HCT116 (cell line): Measurements from ENCODE around the gene KIR3DL1. TPM values are rescaled to one million over a fixed set of nuclear protein-coding genes. Genes with fewer than 3 reads are reported as not detected.
A peak's percentile ranks its signal among the peaks of the same experiment; 100 is the strongest.
"Not testable (repeated sequence)": the region's sequence is repeated elsewhere in the genome, so short reads cannot be mapped to it uniquely, and the experiment has no call there.

Experiments
- ATAC-seq: fragments of 200-7000 bp; cut with Tn5 transposase; 2 replicates; pipeline ENCODE4 v1.9.1; 2020; ENCODE audit warnings: mild to moderate bottlenecking, moderate library complexity
- Bru-seq: library from RNA; stranded (reverse); fragments of 400-500 nt; gene quantifications from one replicate; lab custom pipeline; 2021; lab: Mats Ljungman, UMichigan
- BruChase-seq, 2 experiments: library from RNA; stranded (reverse); fragments of 400-500 nt; gene quantifications; one replicate each; lab custom pipeline; 2021; lab: Mats Ljungman, UMichigan
- BruUV-seq: library from RNA; stranded (reverse); fragments of 400-500 nt; replicated peaks from 2 replicates; lab custom pipeline; 2021; lab: Mats Ljungman, UMichigan
- CTCF ChIA-PET: fragments of 300-600 bp; sonication (Branson Sonifier 250); formaldehyde crosslinking; loops from one replicate; lab custom pipeline; 2021; ENCODE audit warnings: antibody characterized with exemption; lab: Charles Lee
- POLR2A ChIA-PET: fragments of 300-600, 350-600 bp; sonication (Branson Sonifier 250); formaldehyde crosslinking; loops from one replicate; lab custom pipeline; 2021; ENCODE audit warnings: antibody characterized with exemption; lab: Charles Lee
- RAD21 ChIA-PET, 2 experiments: fragments of 300-600 bp; sonication (Branson Sonifier 250); formaldehyde crosslinking; loops; one replicate each; lab custom pipeline; 2023; ENCODE audit warnings: low total read pairs in 2 of 2; ENCODE audit not compliant: uncharacterized antibody in 2 of 2, unreplicated experiment in 2 of 2, low non-redundant PET in 1 of 2; lab: Charles Lee
- DNase-seq: peaks from one replicate; pipeline ENCODE4 v3.0.0-alpha.2; 2010; ENCODE audit warnings: low read depth, low spot score
- H2AFZ ChIP-seq: fragments of 200-600 bp; shearing (Covaris generic), sonication (generic); 2 replicates; pipeline ENCODE4 v1.6.1; 2017; ENCODE audit warnings: low read depth, mixed run types, mixed read lengths, antibody characterized with exemption, low read length; ENCODE audit not compliant: poor library complexity, severe bottlenecking
- H3K27ac ChIP-seq: 2 replicates; pipeline ENCODE4 v1.5.1; 2012; ENCODE audit warnings: low read depth, low read length
- H3K27me3 ChIP-seq: fragments of 200-600 bp; sonication (generic); 2 replicates; pipeline ENCODE4 v1.6.1; 2016; ENCODE audit warnings: mixed run types, low read length, mixed read lengths; ENCODE audit not compliant: insufficient read depth
- H3K36me3 ChIP-seq, 2 experiments: fragments of 200-500 bp in 1 of 2; fragments of 200-600 bp in 1 of 2; sonication (Bioruptor generic) in 1 of 2; sonication (generic) in 1 of 2; 2 replicates each; pipeline versions ENCODE4 v1.5.1 to v1.6.1; 2014 to 2016; ENCODE audit warnings: low read length in 2 of 2, inconsistent platforms in 1 of 2, mixed read lengths in 1 of 2, mixed run types in 1 of 2; ENCODE audit not compliant: insufficient read depth in 2 of 2, control insufficient read depth in 1 of 2
- H3K4me1 ChIP-seq, 2 experiments: fragments of 200-600 bp in 1 of 2; sonication (generic) in 1 of 2; 2 replicates each; pipeline versions ENCODE4 v1.5.1 to v1.6.1; 2012 to 2017; ENCODE audit warnings: low read length in 2 of 2, inconsistent platforms in 1 of 2, mild to moderate bottlenecking in 1 of 2, mixed read lengths in 1 of 2, mixed run types in 1 of 2, moderate library complexity in 1 of 2; ENCODE audit not compliant: insufficient read depth in 2 of 2, control insufficient read depth in 1 of 2
- H3K4me2 ChIP-seq: fragments of 200-600 bp; sonication (generic); 2 replicates; pipeline ENCODE4 v1.6.1; 2017; ENCODE audit warnings: mixed run types, low read length, mixed read lengths
- H3K4me3 ChIP-seq, 2 experiments: fragments of 200-600 bp in 1 of 2; sonication (generic) in 1 of 2; replicated peaks in 1 of 2; 2 replicates each; pipeline ENCODE4 v1.5.1; 2011 to 2016; ENCODE audit warnings: low read length in 2 of 2, control low read depth in 1 of 2, low read depth in 1 of 2, mild to moderate bottlenecking in 1 of 2, mixed read lengths in 1 of 2, mixed run types in 1 of 2
- H3K79me2 ChIP-seq: fragments of 200-600 bp; sonication (generic); 2 replicates; pipeline ENCODE4 v1.6.1; 2017; ENCODE audit warnings: mild to moderate bottlenecking, mixed run types, low read length, moderate library complexity, mixed read lengths; ENCODE audit not compliant: insufficient read depth
- H3K9ac ChIP-seq: fragments of 200-600 bp; sonication (generic); 2 replicates; pipeline ENCODE4 v1.6.1; 2016; ENCODE audit warnings: low read length, mixed read lengths
- H3K9me2 ChIP-seq: fragments of 200-600 bp; sonication (generic), shearing (Covaris generic); 2 replicates; pipeline ENCODE4 v1.6.1; 2017; ENCODE audit warnings: mixed run types, mild to moderate bottlenecking, moderate library complexity; ENCODE audit not compliant: insufficient read depth
- H3K9me3 ChIP-seq, 2 experiments: fragments of 200-500 bp in 1 of 2; fragments of 200-600 bp in 1 of 2; sonication (Bioruptor generic) in 1 of 2; sonication (generic) in 1 of 2; 2 replicates each; pipeline ENCODE4 v1.6.1; 2014 to 2017; ENCODE audit warnings: low read length in 2 of 2, mixed read lengths in 2 of 2, inconsistent platforms in 1 of 2, low read depth in 1 of 2, mild to moderate bottlenecking in 1 of 2, mixed run types in 1 of 2, moderate library complexity in 1 of 2; ENCODE audit not compliant: control insufficient read depth in 1 of 2, insufficient read depth in 1 of 2
- H4K20me1 ChIP-seq: fragments of 200-600 bp; sonication (generic), shearing (Covaris generic); 2 replicates; pipeline ENCODE4 v1.6.1; 2017; ENCODE audit warnings: mixed run types, mild to moderate bottlenecking, moderate library complexity; ENCODE audit not compliant: insufficient read depth
- intact Hi-C: fragments of 100-400 bp; cut with micrococcal nuclease; formaldehyde crosslinking; loops from 2 replicates; pipeline ENCODE4 v1.10.0; 2022
- long read RNA-seq: library from polyadenylated mRNA; unstranded; transcript quantifications from one replicate; pipeline ENCODE4 v2.0.0, GENCODE V29; 2021; ENCODE audit not compliant: unreplicated experiment
- polyA plus RNA-seq: library from polyadenylated mRNA; unstranded; fragments of >200 nt; gene quantifications from 2 replicates; pipeline ENCODE4 v1.2.1, GENCODE V29; 2012; ENCODE audit warnings: missing spikeins
- total RNA-seq: library from RNA; stranded (reverse); gene quantifications from one replicate; pipeline ENCODE4 v1.2.1, GENCODE V29; 2021; ENCODE audit not compliant: unreplicated experiment

Gene KIR3DL1
- total RNA-seq: not detected
- not detected in 2 replicates for polyA plus RNA-seq
- not detected for Bru-seq, nascent RNA
- BruChase-seq, experiment 1, labeled RNA remaining after a 6-hour chase: not detected
- BruChase-seq, experiment 2, labeled RNA remaining after a 2-hour chase: not detected
- long read RNA-seq: 0 reads

DNA sequence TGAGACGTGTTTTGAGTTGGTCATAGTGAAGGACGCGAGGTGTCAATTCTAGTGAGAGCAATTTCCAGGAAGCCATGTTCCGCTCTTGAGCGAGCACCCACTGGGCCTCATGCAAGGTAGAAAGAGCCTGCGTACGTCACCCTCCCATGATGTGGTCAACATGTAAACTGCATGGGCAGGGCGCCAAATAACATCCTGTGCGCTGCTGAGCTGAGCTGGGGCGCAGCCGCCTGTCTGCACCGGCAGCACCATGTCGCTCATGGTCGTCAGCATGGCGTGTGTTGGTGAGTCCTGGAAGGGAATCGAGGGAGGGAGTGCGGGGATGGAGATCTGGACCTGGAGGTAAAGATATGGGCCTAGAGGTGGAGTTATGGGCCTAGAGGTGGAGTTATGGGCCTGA, at the start of gene KIR3DL1:
KIR3DL1 (plus strand) TSS at position 218 of the 400 bp plus-strand sequence.
- H3K9me3 ChIP-seq, DNase-seq, CTCF ChIA-PET, H3K4me3 ChIP-seq, intact Hi-C loops, ATAC-seq, H3K36me3 ChIP-seq, POLR2A ChIA-PET, H3K9me2 ChIP-seq, RAD21 ChIA-PET, H2AFZ ChIP-seq, H3K79me2 ChIP-seq, H3K27me3 ChIP-seq, H3K4me2 ChIP-seq, H3K9ac ChIP-seq, BruUV-seq, H4K20me1 ChIP-seq, H3K27ac ChIP-seq, H3K4me1 ChIP-seq: not testable (repeated sequence)

DNA sequence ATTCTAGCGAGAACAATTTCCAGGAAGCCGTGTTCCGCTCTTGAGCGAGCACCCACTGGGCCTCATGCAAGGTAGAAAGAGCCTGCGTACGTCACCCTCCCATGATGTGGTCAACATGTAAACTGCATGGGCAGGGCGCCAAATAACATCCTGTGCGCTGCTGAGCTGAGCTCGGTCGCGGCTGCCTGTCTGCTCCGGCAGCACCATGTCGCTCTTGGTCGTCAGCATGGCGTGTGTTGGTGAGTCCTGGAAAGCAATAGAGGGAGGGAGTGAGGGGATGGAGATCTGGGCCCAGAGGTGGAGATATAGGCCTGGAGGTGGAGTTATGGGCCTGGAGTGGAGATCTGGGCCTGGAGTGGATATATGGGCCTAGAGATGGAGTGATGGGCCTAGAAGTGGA, 46.6 kb upstream of the KIR3DL1 start, which contains the start of gene KIR2DL1:
KIR2DL1 (plus strand) TSS at position 148 of the 400 bp plus-strand sequence; CDS start at position 206, 58 bp downstream.
- H3K27me3 ChIP-seq, POLR2A ChIA-PET, RAD21 ChIA-PET, H4K20me1 ChIP-seq, DNase-seq, CTCF ChIA-PET, H3K9ac ChIP-seq, H3K9me3 ChIP-seq, H3K27ac ChIP-seq, H3K4me3 ChIP-seq, H2AFZ ChIP-seq, H3K9me2 ChIP-seq, ATAC-seq, H3K79me2 ChIP-seq, H3K36me3 ChIP-seq, BruUV-seq, H3K4me2 ChIP-seq, H3K4me1 ChIP-seq: not testable (repeated sequence)
- intact Hi-C loops: loop anchor here (10.0 kb wide), 1 partner anchor 85 kb away; the partner anchor contains the start of gene KIR3DL2

DNA sequence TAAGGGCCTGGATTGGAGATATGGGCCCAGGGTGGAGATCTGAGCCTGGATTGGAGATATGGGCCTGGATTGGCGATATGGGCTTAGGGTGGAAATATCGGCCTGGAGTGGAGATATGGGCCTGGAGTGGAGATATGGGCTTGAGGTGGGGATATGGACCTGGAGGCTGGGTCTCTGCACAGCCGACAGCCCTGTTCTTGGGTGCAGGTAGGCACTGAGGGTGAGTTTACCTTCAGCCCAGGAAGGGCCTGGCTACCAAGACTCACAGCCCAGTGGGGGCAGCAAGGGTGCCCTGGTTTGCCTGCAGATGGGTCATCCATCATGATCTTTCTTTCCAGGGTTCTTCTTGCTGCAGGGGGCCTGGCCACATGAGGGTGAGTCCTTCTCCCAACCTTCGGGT, 45.8 kb upstream of the KIR3DL1 start:
- H3K79me2 ChIP-seq, H3K4me3 ChIP-seq, H3K9ac ChIP-seq, RAD21 ChIA-PET, H2AFZ ChIP-seq, H3K9me3 ChIP-seq, H4K20me1 ChIP-seq, H3K4me2 ChIP-seq, POLR2A ChIA-PET, BruUV-seq, H3K27ac ChIP-seq, H3K9me2 ChIP-seq, H3K36me3 ChIP-seq, H3K27me3 ChIP-seq, CTCF ChIA-PET, ATAC-seq, H3K4me1 ChIP-seq, DNase-seq: not testable (repeated sequence)
- intact Hi-C loops: loop anchor here (10.0 kb wide), 1 partner anchor 84 kb away; the partner anchor contains the start of gene KIR3DL2

DNA sequence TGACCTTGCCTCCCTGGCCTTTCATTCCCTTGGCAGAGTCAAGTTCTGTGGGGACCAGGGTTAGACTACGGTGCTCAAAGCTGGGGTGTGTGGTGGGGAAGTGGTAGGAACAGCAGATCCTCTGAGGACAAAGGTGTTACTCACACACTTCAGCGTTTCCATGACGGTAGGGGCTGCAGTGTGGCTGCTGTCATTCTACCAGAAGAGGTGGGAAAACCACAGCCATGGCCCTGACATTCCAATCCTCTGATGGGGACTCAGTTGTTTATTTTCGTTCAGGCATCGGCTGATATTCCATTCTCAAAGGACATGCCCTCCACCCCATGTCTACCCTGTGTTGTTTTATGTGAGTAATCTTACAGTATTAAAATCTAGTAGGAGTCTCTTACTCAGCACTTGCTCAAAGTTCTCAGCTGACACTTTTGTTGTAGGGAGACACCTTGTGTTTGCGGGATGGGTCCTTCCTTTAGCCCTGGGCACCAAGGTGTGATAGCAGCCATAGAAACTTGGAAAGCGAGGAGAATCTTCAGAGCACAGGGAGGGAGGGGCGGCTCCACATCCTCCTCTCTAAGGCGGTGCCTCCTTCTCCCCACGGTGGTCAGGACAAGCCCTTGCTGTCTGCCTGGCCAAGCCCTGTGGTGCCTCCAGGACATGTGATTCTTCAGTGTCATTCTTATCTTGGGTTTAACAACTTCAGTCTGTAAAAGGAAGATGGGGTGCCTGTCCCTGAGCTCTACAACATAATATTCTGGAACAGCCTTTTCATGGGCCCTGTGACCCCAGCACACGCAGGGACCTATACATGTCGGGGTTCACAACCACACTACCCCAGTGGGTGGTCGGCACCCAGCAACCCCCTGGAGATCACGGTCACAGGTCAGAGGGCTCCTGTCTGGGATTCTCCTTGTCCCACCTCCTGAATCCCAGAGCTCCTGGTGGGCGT, 45.0 kb upstream of the KIR3DL1 start:
- H3K79me2 ChIP-seq, H3K27me3 ChIP-seq, H3K4me2 ChIP-seq, H3K4me1 ChIP-seq, H4K20me1 ChIP-seq, H3K9me2 ChIP-seq, CTCF ChIA-PET, H3K9me3 ChIP-seq, POLR2A ChIA-PET, RAD21 ChIA-PET, H2AFZ ChIP-seq, H3K9ac ChIP-seq, H3K4me3 ChIP-seq, H3K27ac ChIP-seq, H3K36me3 ChIP-seq, BruUV-seq: not testable (repeated sequence)
- ATAC-seq (peak; percentile 70), DNase-seq (peak; percentile 8)
- intact Hi-C loops: loop anchor here (10.0 kb wide), 1 partner anchor 84 kb away; the partner anchor contains the start of gene KIR3DL2
